ENCODE measurements around the gene CADM2. TPM values are rescaled to one million over a fixed set of nuclear protein-coding genes. Genes with fewer than 3 reads are reported as not detected.

CADM2 gene
- total RNA-seq, 1 experiment from 2014 or later, result 0.47 TPM

GRCh38 chr3:85851071-85851470, 892.3 kb downstream of the CADM2 start:
- ATAC-seq (no peak), DNase-seq (no peak)
- Histone ChIP-seq H3K27me3 (ENCODE audit: low read length) (no peaks in the 10 kb centered on the region), H3K9me2 (replicated peaks; ENCODE audit: low read length) (no peaks in the 10 kb centered on the region), H3K79me2 (ENCODE audit: low read length) (no peaks in the 10 kb centered on the region), H3K36me3 (ENCODE audit: low read depth, low read length) (no peaks in the 10 kb centered on the region), H3F3A (ENCODE audit: low read length, unreplicated experiment) (no peaks in the 10 kb centered on the region), H3K9me3 (ENCODE audit: low read length) (no peaks in the 10 kb centered on the region), H2AFZ (ENCODE audit: low read length) (no peak overlapping the region), H4K20me1 (ENCODE audit: low read length) (no peaks in the 10 kb centered on the region), H3K4me1 (ENCODE audit: insufficient read depth, low read length) (no peaks in the 10 kb centered on the region), H3K4me3 (ENCODE audit: low read length) (no peak overlapping the region), H3K27ac (ENCODE audit: low read length) (no peak overlapping the region), H3K4me2 (ENCODE audit: low read length) (no peak overlapping the region), H3K9ac (ENCODE audit: low read length) (no peak overlapping the region)
- TF ChIP-seq EZH2 (IDR thresholded peaks at IDR 0.05; ENCODE audit: low read length, unreplicated experiment) (no peak), EZH2phosphoT487 (IDR thresholded peaks at IDR 0.05; ENCODE audit: borderline replicate concordance, low read length) (no peak), CTCF (conservative IDR thresholded peaks at IDR 0.05; ENCODE audit: low read depth, low read length) (no peak)
- CTCF ChIA-PET, result no interaction called here
- BruUV-seq (replicated peaks), result no TSS peak
- intact Hi-C loops (cut with micrococcal nuclease), result no loop called here
- POLR2A ChIA-PET (ENCODE audit: unreplicated experiment), result no interaction called here

GRCh38 chr3:85853805-85854204, 895.0 kb downstream of the CADM2 start:
- BruUV-seq (replicated peaks), result no TSS peak
- Histone ChIP-seq H3F3A (ENCODE audit: low read length, unreplicated experiment) (no peaks in the 10 kb centered on the region), H3K9ac (ENCODE audit: low read length) (no peak overlapping the region), H3K27me3 (ENCODE audit: low read length) (no peaks in the 10 kb centered on the region), H3K9me3 (ENCODE audit: low read length) (no peaks in the 10 kb centered on the region), H3K4me2 (ENCODE audit: low read length) (no peak overlapping the region), H4K20me1 (ENCODE audit: low read length) (no peaks in the 10 kb centered on the region), H3K4me1 (ENCODE audit: insufficient read depth, low read length) (no peaks in the 10 kb centered on the region), H3K36me3 (ENCODE audit: low read depth, low read length) (no peaks in the 10 kb centered on the region), H2AFZ (ENCODE audit: low read length) (no peak overlapping the region), H3K27ac (ENCODE audit: low read length) (no peak overlapping the region), H3K79me2 (ENCODE audit: low read length) (no peaks in the 10 kb centered on the region), H3K9me2 (replicated peaks; ENCODE audit: low read length) (no peaks in the 10 kb centered on the region), H3K4me3 (ENCODE audit: low read length) (no peak overlapping the region)
- TF ChIP-seq EZH2phosphoT487 (IDR thresholded peaks at IDR 0.05; ENCODE audit: borderline replicate concordance, low read length) (no peak), CTCF (conservative IDR thresholded peaks at IDR 0.05; ENCODE audit: low read depth, low read length) (no peak), EZH2 (IDR thresholded peaks at IDR 0.05; ENCODE audit: low read length, unreplicated experiment) (no peak)
- DNase-seq, result peak; percentile 47
- CTCF ChIA-PET, result interaction anchor here (0.6 kb wide), 2 partner anchors 393 to 396 kb away, joined by 3 to 8 read pairs; no protein-coding TSS in a partner anchor
- POLR2A ChIA-PET (ENCODE audit: unreplicated experiment), result no interaction called here
- intact Hi-C loops (cut with micrococcal nuclease), result no loop called here
- ATAC-seq, result peak; percentile 98

GRCh38 chr3:85862893-85863455, 904.2 kb downstream of the CADM2 start:
- no peaks in the 10 kb centered on the region for H3K79me2 ChIP-seq (ENCODE audit: low read length)
- no peaks in the 10 kb centered on the region for H3K27me3 ChIP-seq (ENCODE audit: low read length)
- POLR2A ChIA-PET (ENCODE audit: unreplicated experiment), result no interaction called here
- BruUV-seq (replicated peaks), result no TSS peak
- no peak overlapping the region for H3K4me3 ChIP-seq (ENCODE audit: low read length)
- ATAC-seq, result no peak
- no peak overlapping the region for H3K4me2 ChIP-seq (ENCODE audit: low read length)
- no peak overlapping the region for H3K9ac ChIP-seq (ENCODE audit: low read length)
- no peaks in the 10 kb centered on the region for H4K20me1 ChIP-seq (ENCODE audit: low read length)
- no peaks in the 10 kb centered on the region for H3K4me1 ChIP-seq (ENCODE audit: insufficient read depth, low read length)
- H3F3A ChIP-seq (ENCODE audit: low read length, unreplicated experiment), result no peaks in the 10 kb centered on the region
- CTCF ChIA-PET, result no interaction called here
- TF ChIP-seq CTCF (conservative IDR thresholded peaks at IDR 0.05; ENCODE audit: low read depth, low read length) (no peak), EZH2phosphoT487 (IDR thresholded peaks at IDR 0.05; ENCODE audit: borderline replicate concordance, low read length) (no peak), EZH2 (IDR thresholded peaks at IDR 0.05; ENCODE audit: low read length, unreplicated experiment) (no peak)
- H3K27ac ChIP-seq (ENCODE audit: low read length), result no peak overlapping the region
- DNase-seq, result no peak
- no peak overlapping the region for H2AFZ ChIP-seq (ENCODE audit: low read length)
- H3K9me3 ChIP-seq (ENCODE audit: low read length), result no peaks in the 10 kb centered on the region
- intact Hi-C loops (cut with micrococcal nuclease), result no loop called here
- no peaks in the 10 kb centered on the region for H3K9me2 ChIP-seq (replicated peaks; ENCODE audit: low read length)
- H3K36me3 ChIP-seq (ENCODE audit: low read depth, low read length), result no peaks in the 10 kb centered on the region
